Hepatocyte (in vitro differentiated cells): ENCODE results near the gene PCDH9. TPM values are rescaled to one million over a fixed set of nuclear protein-coding genes. Genes with fewer than 3 reads are reported as not detected.

Experiments used
- DNase-seq: peaks from one replicate; pipeline ENCODE4 v3.0.0-alpha.2; 2016; ENCODE audit warnings: low spot score
- H2AFZ ChIP-seq: fragments of 200-600 bp; sonication (generic); 2 replicates; pipeline ENCODE4 v1.6.0; 2016; ENCODE audit warnings: antibody characterized with exemption, mild to moderate bottlenecking
- H3K27ac ChIP-seq: fragments of 200-600 bp; sonication (generic); 2 replicates; pipeline ENCODE4 v1.5.1; 2016; ENCODE audit warnings: mild to moderate bottlenecking
- H3K27me3 ChIP-seq: fragments of 200-600 bp; sonication (generic); 2 replicates; pipeline ENCODE4 v1.6.1; 2016
- H3K36me3 ChIP-seq: fragments of 200-600 bp; sonication (generic); replicated peaks from 2 replicates; pipeline ENCODE4 v1.5.1; 2016; ENCODE audit warnings: low read depth; ENCODE audit not compliant: insufficient read depth
- H3K4me1 ChIP-seq: fragments of 200-600 bp; sonication (generic); 2 replicates; pipeline ENCODE4 v1.5.1; 2016; ENCODE audit warnings: mild to moderate bottlenecking, moderate library complexity; ENCODE audit not compliant: insufficient read depth
- H3K4me2 ChIP-seq: fragments of 200-600 bp; sonication (generic); 2 replicates; pipeline ENCODE4 v1.6.0; 2016
- H3K4me3 ChIP-seq: fragments of 200-600 bp; sonication (generic); 2 replicates; pipeline ENCODE4 v1.5.1; 2016; ENCODE audit warnings: mild to moderate bottlenecking
- H3K79me2 ChIP-seq: fragments of 200-600 bp; sonication (generic); 2 replicates; pipeline ENCODE4 v1.6.0; 2017; ENCODE audit warnings: mild to moderate bottlenecking
- H3K9me2 ChIP-seq: fragments of 200-600 bp; sonication (generic); replicated peaks from 2 replicates; pipeline ENCODE4 v1.6.0; 2017; ENCODE audit warnings: mild to moderate bottlenecking; ENCODE audit not compliant: insufficient read depth
- H3K9me3 ChIP-seq: fragments of 200-600 bp; sonication (generic); 2 replicates; pipeline ENCODE4 v1.5.1; 2016; ENCODE audit warnings: low read depth, mild to moderate bottlenecking
- H4K20me1 ChIP-seq: fragments of 200-600 bp; sonication (generic); 2 replicates; pipeline ENCODE4 v1.6.0; 2016; ENCODE audit warnings: mild to moderate bottlenecking; ENCODE audit not compliant: insufficient read depth, poor library complexity, severe bottlenecking
- EZH2 ChIP-seq: fragments of 200-600 bp; sonication (generic); IDR thresholded peaks from 2 replicates; pipeline ENCODE4 v1.6.1; 2016; ENCODE audit warnings: antibody characterized with exemption, mild to moderate bottlenecking, borderline replicate concordance
- EZH2phosphoT487 ChIP-seq: fragments of 200-600 bp; sonication (generic); IDR thresholded peaks from one replicate; pipeline ENCODE4 v1.6.1; 2018; ENCODE audit warnings: antibody characterized with exemption, mild to moderate bottlenecking, low read depth, moderate library complexity; ENCODE audit not compliant: unreplicated experiment, severe bottlenecking
- WGBS: methylation state at CpG from one replicate; pipeline ENCODE4 v1.1.6; 2016; ENCODE audit warnings: low lambda C conversion rate; ENCODE audit errors: missing lambda C conversion rate; 5-methylcytosine and 5-hydroxymethylcytosine counted together
- polyA plus RNA-seq: library from polyadenylated mRNA; unstranded; fragments of >200 nt; fragmentation: Nextera tagmentation; extraction: Ambion mirVana; gene quantifications from 2 replicates; pipeline ENCODE4 v1.2.1, GENCODE V29; 2016
- total RNA-seq: library from RNA; depleted of rRNA; stranded (reverse); fragments of >200 nt; gene quantifications from 2 replicates; pipeline ENCODE4 v1.2.3, GENCODE V29; 2014
- TF ChIP-seq, protein P1 (sequence below): fragments of 200-600 bp; sonication (generic); IDR thresholded peaks from 2 replicates; pipeline ENCODE4 v1.5.1; 2016; ENCODE audit warnings: antibody characterized with exemption, mild to moderate bottlenecking; ENCODE audit not compliant: poor library complexity

Gene PCDH9
- total and polyA plus RNA-seq, 2 experiments from 2014 or later = 6.9 to 15.0 TPM

DNA sequence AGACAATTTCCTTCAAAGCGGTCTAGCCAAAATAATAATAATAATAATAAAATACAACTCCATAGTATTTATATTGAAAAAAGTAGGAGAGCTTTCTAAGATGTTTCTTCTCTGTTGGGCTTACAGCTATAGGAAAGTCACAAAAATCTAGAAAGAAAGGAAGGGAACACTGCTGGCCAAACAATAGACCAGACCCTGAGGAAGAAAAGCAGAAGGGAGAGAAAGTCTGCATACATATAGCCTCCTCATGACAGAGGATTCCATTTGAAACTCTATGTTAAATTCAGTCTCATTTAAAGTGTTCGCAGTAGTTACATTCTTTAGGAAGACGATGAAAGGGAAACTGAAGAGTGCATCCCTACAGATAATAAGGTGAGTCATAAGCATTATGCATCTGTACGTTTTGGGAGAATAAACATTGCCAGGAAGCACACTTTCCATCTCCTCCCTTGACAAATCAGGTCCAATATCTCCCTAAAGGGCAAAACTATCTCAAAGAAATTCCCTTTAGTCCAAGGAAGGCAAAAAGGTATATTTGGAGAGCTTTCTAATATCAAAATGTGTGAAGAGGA is 86.5 kb downstream of the PCDH9 start:
- TF ChIP-seq EZH2phosphoT487 (no peak), EZH2 (no peak)
- TF ChIP-seq, protein P1, sequence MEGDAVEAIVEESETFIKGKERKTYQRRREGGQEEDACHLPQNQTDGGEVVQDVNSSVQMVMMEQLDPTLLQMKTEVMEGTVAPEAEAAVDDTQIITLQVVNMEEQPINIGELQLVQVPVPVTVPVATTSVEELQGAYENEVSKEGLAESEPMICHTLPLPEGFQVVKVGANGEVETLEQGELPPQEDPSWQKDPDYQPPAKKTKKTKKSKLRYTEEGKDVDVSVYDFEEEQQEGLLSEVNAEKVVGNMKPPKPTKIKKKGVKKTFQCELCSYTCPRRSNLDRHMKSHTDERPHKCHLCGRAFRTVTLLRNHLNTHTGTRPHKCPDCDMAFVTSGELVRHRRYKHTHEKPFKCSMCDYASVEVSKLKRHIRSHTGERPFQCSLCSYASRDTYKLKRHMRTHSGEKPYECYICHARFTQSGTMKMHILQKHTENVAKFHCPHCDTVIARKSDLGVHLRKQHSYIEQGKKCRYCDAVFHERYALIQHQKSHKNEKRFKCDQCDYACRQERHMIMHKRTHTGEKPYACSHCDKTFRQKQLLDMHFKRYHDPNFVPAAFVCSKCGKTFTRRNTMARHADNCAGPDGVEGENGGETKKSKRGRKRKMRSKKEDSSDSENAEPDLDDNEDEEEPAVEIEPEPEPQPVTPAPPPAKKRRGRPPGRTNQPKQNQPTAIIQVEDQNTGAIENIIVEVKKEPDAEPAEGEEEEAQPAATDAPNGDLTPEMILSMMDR = no peak
- no peaks in the 10 kb centered on the region for H4K20me1 ChIP-seq
- H2AFZ ChIP-seq = no peak overlapping the region
- no peaks in the 10 kb centered on the region for H3K27me3 ChIP-seq
- no peaks in the 10 kb centered on the region for H3K9me3 ChIP-seq
- H3K4me2 ChIP-seq = no peak overlapping the region
- no peaks in the 10 kb centered on the region for H3K79me2 ChIP-seq
- DNase-seq = no peak
- WGBS = 68% methylated on average over 4 of the region's 4 CpGs
- no peak overlapping the region for H3K4me3 ChIP-seq
- no peak overlapping the region for H3K27ac ChIP-seq
- no peaks in the 10 kb centered on the region for H3K4me1 ChIP-seq
- no peaks in the 10 kb centered on the region for H3K9me2 ChIP-seq
- H3K36me3 ChIP-seq = no peaks in the 10 kb centered on the region

DNA sequence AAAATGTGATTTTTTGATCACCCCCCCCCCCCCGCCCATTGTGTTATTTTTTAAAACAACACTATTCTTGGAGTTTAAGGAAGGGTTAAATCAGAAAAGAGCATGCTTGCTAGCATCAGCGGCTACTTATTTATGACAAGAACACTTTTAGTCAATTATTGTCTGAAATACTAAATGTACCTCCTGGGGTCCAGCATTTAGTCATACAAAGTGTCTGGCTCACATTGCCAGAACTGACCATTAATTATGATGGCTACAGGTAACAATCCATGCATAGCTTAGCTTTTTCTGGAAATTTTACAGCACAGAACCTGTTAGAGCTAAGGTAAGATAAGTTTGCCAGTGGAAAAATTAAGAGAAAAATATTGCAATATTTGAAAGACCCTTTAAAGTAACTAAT is 90.1 kb downstream of the PCDH9 start:
- no peak overlapping the region for H3K27ac ChIP-seq
- H4K20me1 ChIP-seq = no peaks in the 10 kb centered on the region
- DNase-seq = no peak
- TF ChIP-seq, protein P1 = no peak
- TF ChIP-seq EZH2phosphoT487 (no peak), EZH2 (no peak)
- no peaks in the 10 kb centered on the region for H3K9me3 ChIP-seq
- no peaks in the 10 kb centered on the region for H3K9me2 ChIP-seq
- WGBS = 70% methylated on average over 2 of the region's 2 CpGs
- no peaks in the 10 kb centered on the region for H3K4me1 ChIP-seq
- no peaks in the 10 kb centered on the region for H3K79me2 ChIP-seq
- H3K4me2 ChIP-seq = no peak overlapping the region
- H2AFZ ChIP-seq = no peak overlapping the region
- H3K4me3 ChIP-seq = no peak overlapping the region
- H3K36me3 ChIP-seq = no peaks in the 10 kb centered on the region
- no peaks in the 10 kb centered on the region for H3K27me3 ChIP-seq

DNA sequence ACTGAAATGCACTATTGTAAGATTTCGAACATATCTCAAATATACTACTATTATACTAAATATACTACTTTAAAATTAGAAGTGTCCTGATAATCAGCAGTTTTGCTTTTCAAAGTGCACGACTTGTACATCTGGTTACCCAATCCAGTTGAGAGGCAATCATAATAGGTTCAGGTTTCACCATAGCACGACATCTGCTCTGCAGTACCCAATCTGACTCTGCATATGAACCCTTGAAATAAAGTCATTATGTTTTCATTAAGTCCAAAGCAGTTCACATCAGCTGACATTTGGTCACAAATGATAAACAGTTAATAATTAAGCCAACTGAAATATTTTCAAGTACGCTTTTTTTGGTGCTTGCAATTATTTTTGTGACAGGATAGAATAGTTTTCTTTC is 90.6 kb downstream of the PCDH9 start:
- Histone ChIP-seq H3K27me3 (no peaks in the 10 kb centered on the region), H3K27ac (no peak overlapping the region), H2AFZ (no peak overlapping the region), H4K20me1 (no peaks in the 10 kb centered on the region), H3K4me3 (no peak overlapping the region), H3K36me3 (no peaks in the 10 kb centered on the region), H3K9me3 (no peaks in the 10 kb centered on the region), H3K4me2 (no peak overlapping the region), H3K4me1 (no peaks in the 10 kb centered on the region), H3K79me2 (no peaks in the 10 kb centered on the region), H3K9me2 (no peaks in the 10 kb centered on the region)
- WGBS = 79% methylated on average over 4 of the region's 4 CpGs
- no peak for DNase-seq
- no peak for TF ChIP-seq EZH2
- TF ChIP-seq, protein P1 = no peak
- no peak for TF ChIP-seq EZH2phosphoT487

DNA sequence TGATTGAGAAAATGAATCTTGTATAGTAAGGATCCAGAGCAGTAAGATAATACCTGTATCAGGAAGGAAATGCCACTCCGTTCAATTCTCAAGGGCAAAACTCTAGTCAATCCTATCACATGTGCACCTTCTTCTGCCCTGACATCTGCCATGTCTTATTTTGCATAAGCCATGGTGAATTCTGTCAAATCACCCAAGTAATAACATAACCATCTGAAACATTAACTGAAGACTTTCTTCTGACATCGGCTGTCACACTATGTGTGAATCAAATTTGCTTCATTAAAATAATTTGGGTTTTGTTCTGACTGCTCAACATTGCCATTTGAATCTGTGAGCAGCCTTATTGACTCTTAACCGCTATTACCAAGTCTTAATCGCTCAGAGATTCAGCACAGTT is 91.2 kb downstream of the PCDH9 start:
- H2AFZ ChIP-seq = no peak overlapping the region
- H3K27ac ChIP-seq = no peak overlapping the region
- TF ChIP-seq EZH2phosphoT487 (no peak), EZH2 (no peak)
- TF ChIP-seq, protein P1 = no peak
- no peaks in the 10 kb centered on the region for H3K4me1 ChIP-seq
- H3K4me2 ChIP-seq = no peak overlapping the region
- no peaks in the 10 kb centered on the region for H3K27me3 ChIP-seq
- no peak for DNase-seq
- no peaks in the 10 kb centered on the region for H3K36me3 ChIP-seq
- 96% methylated on average over 4 of the region's 4 CpGs for WGBS
- no peaks in the 10 kb centered on the region for H4K20me1 ChIP-seq
- H3K4me3 ChIP-seq = no peak overlapping the region
- no peaks in the 10 kb centered on the region for H3K9me3 ChIP-seq
- H3K79me2 ChIP-seq = no peaks in the 10 kb centered on the region
- H3K9me2 ChIP-seq = no peaks in the 10 kb centered on the region
